ENCODE results near the gene BIVM. TPM values are rescaled to one million over a fixed set of nuclear protein-coding genes. Genes with fewer than 3 reads are reported as not detected.

BIVM gene
- total and polyA plus RNA-seq, 2 donors (not counting 3 experiments of a cell fraction or from before 2014, with no cell fraction given): 7.7 to 20.3 TPM

- TF ChIP-seq GATA2 (IDR thresholded peaks at IDR 0.05; ENCODE audit: insufficient read depth, insufficient read length, low read depth, low read length) (no peak), JUN (IDR thresholded peaks at IDR 0.05; ENCODE audit: borderline replicate concordance, insufficient read depth, insufficient read length, low read depth) (no peak), POLR2AphosphoS5 (IDR thresholded peaks at IDR 0.05; ENCODE audit: insufficient read depth, low read depth, low read length) (no peak), MYC (IDR thresholded peaks at IDR 0.05; ENCODE audit: low read depth, low read length) (no peak), FOS (IDR thresholded peaks at IDR 0.05; ENCODE audit: borderline replicate concordance, insufficient read depth, low read length) (no peak), EZH2 (IDR thresholded peaks at IDR 0.05; ENCODE audit: borderline replicate concordance, low read depth, low read length, severe bottlenecking) (no peak), POLR2A (IDR thresholded peaks at IDR 0.05; ENCODE audit: low read depth, low read length) (no peak)
- TF ChIP-seq, protein P1, sequence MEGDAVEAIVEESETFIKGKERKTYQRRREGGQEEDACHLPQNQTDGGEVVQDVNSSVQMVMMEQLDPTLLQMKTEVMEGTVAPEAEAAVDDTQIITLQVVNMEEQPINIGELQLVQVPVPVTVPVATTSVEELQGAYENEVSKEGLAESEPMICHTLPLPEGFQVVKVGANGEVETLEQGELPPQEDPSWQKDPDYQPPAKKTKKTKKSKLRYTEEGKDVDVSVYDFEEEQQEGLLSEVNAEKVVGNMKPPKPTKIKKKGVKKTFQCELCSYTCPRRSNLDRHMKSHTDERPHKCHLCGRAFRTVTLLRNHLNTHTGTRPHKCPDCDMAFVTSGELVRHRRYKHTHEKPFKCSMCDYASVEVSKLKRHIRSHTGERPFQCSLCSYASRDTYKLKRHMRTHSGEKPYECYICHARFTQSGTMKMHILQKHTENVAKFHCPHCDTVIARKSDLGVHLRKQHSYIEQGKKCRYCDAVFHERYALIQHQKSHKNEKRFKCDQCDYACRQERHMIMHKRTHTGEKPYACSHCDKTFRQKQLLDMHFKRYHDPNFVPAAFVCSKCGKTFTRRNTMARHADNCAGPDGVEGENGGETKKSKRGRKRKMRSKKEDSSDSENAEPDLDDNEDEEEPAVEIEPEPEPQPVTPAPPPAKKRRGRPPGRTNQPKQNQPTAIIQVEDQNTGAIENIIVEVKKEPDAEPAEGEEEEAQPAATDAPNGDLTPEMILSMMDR (IDR thresholded peaks at IDR 0.05; ENCODE audit: extremely low read depth in 1 of 2, insufficient read depth in 1 of 2, low read depth in 1 of 2, low read length in 2 of 2): no peak
- TF ChIP-seq, protein P2, sequence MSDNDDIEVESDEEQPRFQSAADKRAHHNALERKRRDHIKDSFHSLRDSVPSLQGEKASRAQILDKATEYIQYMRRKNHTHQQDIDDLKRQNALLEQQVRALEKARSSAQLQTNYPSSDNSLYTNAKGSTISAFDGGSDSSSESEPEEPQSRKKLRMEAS (IDR thresholded peaks at IDR 0.05; ENCODE audit: insufficient read depth, insufficient read length): no peak
- no peak for FAIRE-seq
- Histone ChIP-seq H3K9me3 (replicated peaks; ENCODE audit: control insufficient read depth, insufficient read depth, low read length) (no peaks in the 10 kb centered on the region), H3K27me3 (ENCODE audit: control insufficient read depth in 2 of 2, insufficient read depth in 2 of 2, low read length in 2 of 2) (no peaks in the 10 kb centered on the region), H3K9ac (replicated peaks; ENCODE audit: extremely low read depth, insufficient read depth, low read length) (no peak overlapping the region), H3K4me3 (replicated peaks in 1 of 3; ENCODE audit: insufficient read depth in 1 of 3, low read depth in 1 of 3, low read length in 3 of 3) (no peak overlapping the region), H3K79me2 (ENCODE audit: control insufficient read depth, insufficient read depth, low read length) (peaks cover 4% of the 10 kb centered on the region), H3K27ac (ENCODE audit: insufficient read depth, low read depth, low read length) (no peak overlapping the region), H3K9me1 (replicated peaks; ENCODE audit: control insufficient read depth, extremely low read depth, insufficient read depth, low read length) (no peaks in the 10 kb centered on the region), H2AFZ (ENCODE audit: low read depth, low read length) (no peak overlapping the region), H3K4me2 (ENCODE audit: insufficient read depth, low read length) (no peak overlapping the region), H3K36me3 (ENCODE audit: control insufficient read depth in 2 of 2, extremely low read depth in 1 of 2, insufficient read depth in 2 of 2, low read length in 2 of 2) (no peaks in the 10 kb centered on the region), H3K4me1 (ENCODE audit: control insufficient read depth, extremely low read depth, insufficient read depth, low read length) (peaks cover 5% of the 10 kb centered on the region), H4K20me1 (replicated peaks; ENCODE audit: control insufficient read depth, extremely low read depth, insufficient read depth, low read length) (no peaks in the 10 kb centered on the region)
- ChIA-PET POLR2A (no interaction called here), CTCF (no interaction called here)
- dilution Hi-C loops (cut with MboI; ENCODE audit: extremely low pct_ligation_motif_present, low sequenced_read_pairs) (no loop called here), intact Hi-C loops (cut with micrococcal nuclease) (no loop called here)
- no TSS peak for BruUV-seq (replicated peaks)
- DNase-seq (ENCODE audit: low read depth, low spot score): no peak
Measured at GRCh38 chr13:102777736-102778135, 21.2 kb upstream of the BIVM start.
